AML-193 (cell line): ENCODE data around the gene LGALS7.
A peak's percentile ranks its signal among the peaks of the same experiment; 100 is the strongest.

Experiments used
- DNase-seq, 2 experiments: peaks; one replicate each; lab custom pipeline; 2025; lab: John Stamatoyannopoulos, UW

The LGALS7 gene

DNA sequence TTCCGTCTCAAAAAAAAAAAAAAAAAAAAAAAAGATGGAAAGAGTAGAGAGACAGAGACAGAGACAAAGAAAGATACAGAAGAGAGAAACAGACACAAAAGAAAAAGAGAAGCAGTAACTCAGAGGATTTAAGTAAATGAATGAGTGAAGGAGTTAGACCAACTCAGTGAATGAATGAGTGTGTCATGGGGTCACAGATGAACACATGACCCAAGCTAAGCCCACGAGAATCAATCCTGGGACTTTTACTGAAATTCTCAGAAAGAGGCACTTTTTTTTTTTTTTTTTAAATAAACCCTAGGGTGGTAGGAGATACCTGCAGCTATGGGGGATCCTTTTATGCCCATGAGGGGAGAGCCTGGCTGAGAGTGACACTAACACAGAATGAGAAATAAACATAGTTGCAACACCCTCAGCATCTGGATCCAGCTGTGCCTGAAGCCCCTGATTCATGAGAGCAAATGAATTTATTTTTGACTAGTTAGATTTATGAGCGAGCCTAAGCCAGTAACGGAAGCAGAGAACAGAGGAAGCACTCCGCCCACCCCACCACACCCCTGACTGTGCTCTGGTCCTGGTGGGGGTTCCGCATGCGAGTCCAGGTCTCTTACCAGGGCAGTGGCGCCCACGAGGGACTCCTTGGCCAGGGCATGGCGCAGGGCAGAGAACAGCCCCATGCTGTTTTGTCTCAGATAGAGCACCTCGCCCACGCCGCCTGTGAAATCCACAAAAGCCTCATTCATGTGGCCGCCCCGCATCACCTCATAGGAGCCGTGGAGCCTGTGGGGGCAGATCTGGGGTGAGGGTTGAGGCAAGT lies 33.7 kb downstream of the LGALS7 start:
- DNase-seq: no peak

DNA sequence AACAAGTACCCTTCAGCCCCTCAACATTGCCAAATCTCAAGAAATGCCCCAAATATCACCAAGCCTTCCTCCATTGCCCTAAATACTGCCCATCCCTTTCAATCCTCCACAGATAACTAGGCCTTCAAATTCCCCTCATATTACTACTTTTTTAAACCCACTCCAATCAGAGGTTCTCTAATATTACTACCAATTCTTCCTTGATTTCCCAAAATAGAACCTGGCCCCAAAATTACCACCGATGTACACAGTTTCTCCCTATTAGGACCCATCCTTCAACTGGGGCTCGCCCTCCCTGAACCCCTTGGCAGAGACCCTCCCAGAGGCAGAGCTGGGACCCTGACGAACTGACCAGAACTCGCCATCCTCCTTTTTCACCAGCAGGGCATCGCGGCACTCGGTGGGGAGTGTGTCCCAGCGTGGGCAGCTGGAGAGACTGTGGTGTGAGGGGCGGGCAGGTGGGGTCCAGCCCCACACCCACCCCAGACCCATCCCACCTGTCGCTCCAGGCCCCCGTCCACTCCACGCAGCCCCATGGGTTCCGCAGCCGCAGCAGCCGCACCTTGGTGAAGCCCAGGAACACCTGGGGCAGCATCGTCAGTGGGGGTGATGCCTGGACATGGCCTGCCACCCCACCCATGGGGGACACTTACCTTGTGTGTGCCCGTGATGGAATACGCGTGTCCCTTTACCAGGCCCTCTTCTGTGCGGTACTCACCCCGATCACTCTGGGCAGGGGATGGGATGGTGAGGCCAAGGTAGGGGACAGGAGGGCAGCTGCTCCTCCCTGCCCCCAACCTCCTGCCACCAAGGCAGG lies 35.2 kb downstream of the LGALS7 start:
- no peak for DNase-seq

DNA sequence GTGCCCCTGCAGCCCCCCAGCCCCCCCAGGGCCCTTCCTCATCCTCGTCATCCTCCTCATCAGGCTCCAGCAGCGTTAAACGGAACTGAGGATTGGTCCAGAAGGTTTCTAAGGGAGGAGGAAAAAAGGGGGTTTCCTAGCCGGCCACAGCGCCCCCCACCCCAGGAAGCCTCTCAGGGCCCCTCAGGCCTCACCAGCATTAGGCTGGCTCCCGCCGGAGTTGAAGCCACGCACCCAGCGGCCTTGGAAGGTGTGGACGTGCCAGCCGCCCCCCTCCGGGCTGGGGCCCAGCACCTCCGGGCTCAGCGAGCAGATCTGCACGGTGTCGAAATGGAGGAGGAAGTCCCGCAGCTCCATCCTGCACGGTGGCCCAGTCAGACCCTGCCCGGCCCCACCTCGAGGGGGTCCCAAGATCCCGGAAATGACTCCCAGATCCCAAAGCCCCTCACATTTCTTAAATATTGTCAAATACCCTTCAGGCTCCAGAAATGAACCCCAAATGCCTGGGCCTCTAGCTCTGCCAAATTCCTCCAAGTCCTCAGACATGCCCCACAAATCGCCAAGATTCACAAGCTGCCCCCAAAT lies 35.9 kb downstream of the LGALS7 start:
- DNase-seq: peak in 1 of 2 experiments; percentile 2

DNA sequence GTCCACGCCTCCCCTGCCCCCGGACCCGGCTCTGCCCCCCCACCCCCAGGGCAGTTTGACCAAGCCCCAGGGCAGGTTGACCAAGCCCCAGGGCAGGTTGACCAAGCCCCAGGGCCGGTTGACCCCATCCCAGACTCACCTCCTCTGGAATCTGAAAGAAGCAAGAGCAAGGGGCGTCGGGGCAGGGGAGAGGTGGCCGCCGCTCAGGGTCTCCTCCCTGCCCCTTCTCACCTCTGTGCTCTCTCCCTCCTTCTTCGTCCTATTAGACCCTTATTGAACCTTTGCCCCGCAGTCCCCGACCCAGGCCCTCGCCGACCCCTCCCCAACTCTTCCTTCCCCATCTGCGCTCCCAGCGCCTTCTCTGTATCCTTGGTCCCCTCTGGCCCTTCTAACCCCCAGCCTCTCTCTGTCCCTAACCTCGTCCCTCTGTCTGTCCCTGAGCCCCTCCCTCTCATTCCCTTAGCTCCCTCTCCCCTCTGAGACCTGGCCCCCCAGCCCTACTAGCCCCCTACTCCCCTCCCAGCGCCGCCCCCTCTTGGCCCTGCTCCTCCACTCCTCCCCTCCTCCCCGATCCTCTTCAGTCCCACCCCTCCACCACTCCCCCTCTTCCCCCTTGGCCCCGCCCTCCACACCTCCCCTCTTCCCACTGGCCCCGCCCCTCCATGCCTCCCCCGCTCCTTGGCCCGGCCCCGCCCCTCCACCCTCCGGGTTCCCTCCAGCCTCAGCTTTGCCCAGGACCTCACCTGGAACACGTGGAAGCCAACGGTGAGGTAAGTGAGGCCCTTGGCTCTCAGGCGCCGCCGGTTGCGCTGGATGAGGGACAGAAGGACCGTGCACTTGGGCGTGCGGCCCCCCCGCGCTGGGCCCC lies 36.7 kb downstream of the LGALS7 start:
- DNase-seq: peak in 1 of 2 experiments; percentile 1

DNA sequence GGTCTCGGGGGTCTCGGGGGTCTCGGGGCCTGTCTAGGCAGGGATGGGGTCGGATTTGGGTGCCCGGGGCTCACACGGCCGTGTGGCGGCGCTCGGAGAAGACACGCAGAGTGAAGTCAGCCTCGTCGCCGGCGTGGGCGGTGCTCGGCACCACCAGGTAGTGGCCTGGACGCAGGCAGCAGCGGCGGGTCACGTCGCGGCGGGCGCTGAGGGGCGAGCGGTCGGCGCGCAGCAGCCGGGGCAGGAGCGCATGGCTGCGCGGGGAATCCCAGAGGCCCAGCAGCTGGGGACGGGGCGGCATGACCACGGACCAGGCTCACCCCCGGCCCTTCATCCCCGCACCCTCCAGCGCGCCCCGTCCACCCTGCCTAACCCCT lies 37.3 kb downstream of the LGALS7 start:
- DNase-seq: peak in 1 of 2 experiments; percentile 6

DNA sequence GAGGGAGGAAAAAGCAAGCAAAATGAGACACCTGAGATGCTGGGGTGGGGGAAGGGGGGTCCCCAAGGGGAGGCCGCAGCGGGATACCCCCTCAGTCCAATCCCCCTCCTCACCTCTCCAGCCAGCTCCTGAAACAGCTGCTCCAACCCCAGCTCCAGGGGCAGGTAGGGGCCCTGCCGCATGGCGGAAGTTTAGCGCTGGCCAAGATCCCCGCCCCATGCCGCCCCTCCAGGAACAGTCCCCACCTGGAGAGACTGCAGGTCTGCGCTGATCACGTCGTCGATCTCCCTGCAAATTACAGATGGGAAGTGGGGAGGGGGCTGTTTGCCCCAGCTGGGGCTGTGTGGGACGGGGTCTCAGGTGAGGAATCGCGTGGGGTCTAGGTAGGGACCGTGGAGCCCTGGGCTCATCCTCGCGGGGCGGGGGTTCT lies 38.0 kb downstream of the LGALS7 start:
- no peak for DNase-seq

DNA sequence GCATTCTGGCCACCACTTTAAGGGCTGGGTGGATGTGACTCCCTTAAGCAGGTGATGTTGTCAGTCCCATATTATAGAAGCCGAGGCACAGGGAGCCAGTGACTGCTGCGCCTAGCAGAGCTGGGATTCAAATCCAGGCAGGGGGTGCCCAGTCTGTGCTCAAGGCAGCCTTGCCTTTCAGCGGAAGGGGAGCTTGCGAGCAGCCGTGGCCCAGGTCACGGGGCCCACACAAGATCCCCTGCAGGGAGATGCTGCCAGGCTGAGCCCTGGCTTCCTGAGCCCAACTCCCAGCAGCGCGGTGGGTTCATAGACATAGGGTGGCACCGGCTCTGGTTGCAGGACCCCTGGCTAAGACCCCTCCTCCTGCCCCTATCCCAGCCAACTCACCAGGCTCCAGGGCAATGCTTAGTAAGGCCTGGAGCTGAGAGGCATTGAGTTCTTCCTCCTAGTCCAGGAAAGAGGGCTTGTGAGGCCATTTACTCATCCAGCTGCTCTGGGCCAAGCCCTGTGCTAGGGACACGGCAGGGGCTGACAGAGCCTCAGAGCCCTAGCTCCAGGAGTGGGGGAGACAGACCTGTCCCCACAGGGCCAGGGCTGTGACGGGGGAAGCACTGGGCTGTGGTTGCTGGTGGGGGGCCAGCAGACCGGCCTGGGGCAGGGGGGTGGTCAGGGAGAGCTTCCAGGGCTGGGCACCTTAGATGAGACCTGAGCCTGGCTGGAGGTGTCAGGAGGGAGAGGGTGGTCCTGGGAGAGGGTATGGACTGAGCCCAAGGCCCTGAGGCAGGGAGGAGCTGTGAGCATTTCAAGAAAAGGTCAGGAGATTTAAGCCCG lies 38.7 kb downstream of the LGALS7 start:
- peak; percentile 12 to 62 for DNase-seq

DNA sequence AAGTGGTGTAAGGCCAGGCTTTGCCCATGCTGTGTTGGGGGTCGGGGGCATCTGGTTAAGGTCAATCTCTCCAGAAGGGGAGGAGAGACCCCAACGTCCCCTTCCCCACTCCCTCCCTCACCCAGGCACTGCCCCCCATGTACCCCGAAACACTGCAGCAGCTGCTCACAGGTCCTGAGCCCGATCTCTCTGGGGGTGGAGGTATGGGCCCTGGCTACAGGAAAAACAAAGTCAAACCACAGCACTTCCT lies 39.2 kb downstream of the LGALS7 start:
- DNase-seq: peak; percentile 36 to 56

DNA sequence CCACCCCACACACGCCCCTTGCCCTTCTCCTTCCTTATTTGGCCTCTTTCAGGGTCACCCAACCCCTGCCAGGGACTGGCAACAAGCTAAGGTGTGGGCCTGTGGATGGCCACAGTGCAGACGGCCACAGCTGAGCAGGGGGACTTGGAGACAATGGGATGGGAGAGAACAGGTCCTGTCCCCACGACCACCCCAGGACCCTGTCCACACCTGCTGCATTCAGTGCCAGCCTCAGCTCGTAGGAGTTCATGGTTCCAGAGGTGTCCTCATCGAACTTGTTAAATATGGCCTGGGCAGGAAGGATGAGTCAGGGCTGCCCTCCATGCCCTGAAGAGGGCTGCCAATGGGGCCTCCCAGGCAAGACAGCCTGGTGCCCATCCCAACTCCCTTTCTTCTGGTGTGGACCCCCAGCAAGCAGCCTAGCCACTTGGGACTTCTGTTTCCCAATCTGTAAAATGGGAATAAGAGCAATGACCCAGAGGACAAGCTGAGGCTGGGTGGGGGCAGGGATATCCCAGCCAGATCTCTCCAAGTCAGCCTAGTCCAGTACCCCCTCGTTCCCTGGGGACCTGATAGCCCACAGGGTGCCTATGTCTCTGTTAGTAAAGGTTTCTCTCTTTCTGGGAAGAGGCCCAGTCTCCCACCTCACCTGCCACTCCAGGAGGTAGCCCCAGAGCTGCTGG lies 39.7 kb downstream of the LGALS7 start:
- peak in 1 of 2 experiments; percentile 3 for DNase-seq

DNA sequence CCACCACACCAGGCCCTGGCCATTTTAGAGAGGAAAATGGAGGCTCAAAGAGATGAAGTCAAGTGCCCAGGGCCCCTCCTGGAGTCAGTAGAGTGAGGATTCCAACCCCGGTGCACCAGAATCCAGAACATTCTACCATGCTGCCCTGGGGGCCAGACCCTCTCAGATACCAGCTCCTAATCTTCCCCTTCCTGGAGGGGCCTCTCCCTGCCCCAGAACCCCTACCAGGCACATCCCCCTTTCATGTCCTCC lies 40.1 kb downstream of the LGALS7 start:
- DNase-seq: no peak

DNA sequence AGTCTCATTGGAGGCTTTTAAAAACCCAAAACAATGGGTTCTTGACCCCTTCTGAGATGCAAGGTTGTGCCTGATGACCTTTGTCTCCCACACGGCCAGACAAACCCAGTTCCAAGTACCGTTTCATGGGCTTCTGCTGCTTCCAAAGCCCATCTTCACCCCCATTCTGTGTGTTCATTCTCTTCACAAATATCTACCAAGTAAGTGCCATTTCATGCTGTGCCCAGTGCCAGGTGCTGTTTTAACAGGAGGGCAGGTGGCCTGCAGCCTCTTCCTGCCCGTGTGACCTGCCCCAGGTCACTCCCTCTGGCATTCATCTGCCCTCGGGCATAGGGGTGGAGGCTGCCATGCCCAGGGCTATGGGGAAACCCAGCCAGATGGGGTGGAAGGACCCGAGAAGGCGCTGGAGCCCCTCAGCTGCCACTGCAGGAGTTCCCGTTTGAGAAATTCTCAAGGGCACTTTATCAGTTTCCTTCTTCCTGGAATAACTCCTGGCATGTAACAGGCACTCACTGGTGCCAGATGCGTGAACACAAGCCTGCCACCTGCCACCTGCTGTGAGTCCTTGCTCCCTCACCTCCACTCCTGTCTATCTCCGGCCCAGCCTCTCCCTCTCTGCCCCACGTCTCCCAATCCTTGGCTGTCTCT lies 41.5 kb downstream of the LGALS7 start:
- DNase-seq: no peak

DNA sequence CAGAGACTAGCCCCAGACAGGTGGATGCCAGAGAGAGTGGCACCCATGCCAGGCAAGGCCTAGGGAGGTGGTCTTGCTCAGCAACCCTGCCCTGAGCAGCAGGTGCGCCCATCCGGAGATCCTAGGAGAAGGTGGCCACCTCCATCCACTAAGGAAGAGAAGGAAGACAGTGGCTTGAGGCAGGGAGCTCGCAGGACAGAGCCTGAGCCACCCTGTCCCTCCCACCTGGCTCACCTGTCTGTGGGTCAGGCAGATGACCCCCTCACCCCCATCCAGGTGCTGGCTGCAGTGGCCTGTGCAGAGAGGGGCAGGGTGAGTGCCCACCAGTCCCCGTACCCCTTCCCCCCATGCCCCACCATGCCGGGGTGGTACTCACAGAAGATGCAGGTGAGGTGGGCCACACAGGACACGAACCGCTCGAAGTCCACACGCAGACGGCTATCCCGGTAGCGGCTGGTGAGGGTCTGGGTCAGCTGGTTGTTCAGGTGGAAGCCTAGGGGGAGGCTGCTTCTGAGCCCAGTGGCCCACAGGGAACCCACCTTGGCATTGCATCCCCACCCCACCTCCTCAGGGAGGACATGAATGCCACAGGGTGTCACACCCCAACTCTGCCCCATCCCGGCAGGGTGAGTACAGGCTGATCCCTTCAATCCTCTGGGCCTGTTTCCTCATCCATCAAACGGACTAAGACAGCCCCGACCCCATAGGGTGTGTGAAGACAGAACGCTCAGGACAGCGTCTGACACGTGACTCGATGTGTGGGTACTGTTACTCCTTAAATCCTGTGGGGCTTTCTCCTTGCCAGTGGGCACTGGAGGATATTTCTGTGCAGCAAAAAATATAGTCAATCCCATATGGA lies 42.4 kb downstream of the LGALS7 start:
- DNase-seq: no peak

DNA sequence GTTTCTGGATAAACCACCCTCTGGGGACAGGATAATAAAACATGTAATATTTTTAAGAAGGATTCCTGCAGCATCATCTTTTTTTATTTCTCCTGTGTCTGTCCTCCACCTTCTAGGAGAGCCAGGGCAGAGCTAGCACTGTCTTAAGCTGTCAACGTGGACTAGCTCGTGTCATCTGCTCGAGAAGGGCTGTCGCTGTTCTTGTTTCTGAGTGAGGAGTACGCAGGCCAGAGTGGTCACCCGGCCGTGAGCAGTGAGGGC lies 42.9 kb downstream of the LGALS7 start:
- no peak for DNase-seq

DNA sequence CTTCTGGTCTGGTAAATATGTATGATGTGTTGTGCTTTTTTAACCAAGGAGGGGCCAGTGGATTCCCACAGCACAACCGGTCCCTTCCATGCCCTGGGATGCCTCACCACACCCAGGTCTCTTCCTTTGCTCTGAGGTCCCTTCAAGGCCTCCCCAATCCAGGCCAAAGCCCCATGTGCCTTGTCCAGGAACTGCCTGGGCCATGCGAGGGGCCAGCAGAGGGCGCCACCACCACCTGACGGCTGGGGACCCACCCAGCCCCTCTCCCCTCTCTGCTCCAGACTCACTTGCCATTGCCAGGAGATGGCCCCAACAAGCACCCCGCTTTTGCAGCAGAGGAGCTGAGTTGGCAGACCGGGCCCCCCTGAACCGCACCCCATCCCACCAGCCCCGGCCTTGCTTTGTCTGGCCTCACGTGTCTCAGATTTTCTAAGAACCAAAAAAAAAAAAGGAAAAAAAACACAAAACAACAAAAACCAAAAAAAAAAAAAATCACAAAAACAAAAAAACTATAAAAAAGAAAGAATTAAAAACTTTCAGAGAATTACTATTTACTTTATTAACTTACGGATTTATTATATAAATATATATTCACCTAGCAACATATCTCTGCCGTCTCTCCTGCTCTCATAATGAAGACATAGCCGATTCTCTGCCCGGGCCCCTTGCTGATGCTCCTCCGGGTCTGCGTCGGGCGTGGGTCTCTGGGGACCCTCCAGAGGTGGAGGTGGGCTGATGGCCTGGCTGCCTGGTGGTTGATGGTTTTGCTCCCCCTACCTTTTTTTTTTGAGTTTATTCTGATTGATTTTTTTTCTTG lies 43.5 kb downstream of the LGALS7 start:
- peak; percentile 45 to 47 for DNase-seq

DNA sequence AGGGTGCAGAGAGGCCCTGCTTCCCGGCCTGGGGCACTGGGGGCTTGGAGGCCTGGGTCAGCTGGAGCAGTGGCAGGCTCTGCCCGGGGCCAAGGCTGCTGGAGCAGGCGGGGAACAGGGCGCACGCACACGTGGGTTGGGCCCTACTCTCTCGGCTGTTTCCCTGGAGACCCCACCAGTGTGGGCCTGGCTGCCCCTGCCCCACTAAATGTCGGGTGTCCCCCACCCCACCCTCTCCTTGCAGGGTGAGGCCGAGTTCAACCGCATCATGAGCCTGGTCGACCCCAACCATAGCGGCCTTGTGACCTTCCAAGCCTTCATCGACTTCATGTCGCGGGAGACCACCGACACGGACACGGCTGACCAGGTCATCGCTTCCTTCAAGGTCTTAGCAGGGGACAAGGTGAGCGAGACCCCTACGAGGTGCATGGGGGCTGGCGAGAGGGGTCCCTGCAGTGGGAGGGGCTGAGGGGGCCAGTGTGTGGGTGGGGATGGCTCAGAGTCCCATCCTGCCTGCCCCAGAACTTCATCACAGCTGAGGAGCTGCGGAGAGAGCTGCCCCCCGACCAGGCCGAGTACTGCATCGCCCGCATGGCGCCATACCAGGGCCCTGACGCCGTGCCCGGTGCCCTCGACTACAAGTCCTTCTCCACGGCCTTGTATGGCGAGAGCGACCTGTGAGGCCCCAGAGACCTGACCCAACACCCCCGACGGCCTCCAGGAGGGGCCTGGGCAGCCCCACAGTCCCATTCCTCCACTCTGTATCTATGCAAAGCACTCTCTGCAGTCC lies 44.4 kb downstream of the LGALS7 start:
- DNase-seq: no peak

DNA sequence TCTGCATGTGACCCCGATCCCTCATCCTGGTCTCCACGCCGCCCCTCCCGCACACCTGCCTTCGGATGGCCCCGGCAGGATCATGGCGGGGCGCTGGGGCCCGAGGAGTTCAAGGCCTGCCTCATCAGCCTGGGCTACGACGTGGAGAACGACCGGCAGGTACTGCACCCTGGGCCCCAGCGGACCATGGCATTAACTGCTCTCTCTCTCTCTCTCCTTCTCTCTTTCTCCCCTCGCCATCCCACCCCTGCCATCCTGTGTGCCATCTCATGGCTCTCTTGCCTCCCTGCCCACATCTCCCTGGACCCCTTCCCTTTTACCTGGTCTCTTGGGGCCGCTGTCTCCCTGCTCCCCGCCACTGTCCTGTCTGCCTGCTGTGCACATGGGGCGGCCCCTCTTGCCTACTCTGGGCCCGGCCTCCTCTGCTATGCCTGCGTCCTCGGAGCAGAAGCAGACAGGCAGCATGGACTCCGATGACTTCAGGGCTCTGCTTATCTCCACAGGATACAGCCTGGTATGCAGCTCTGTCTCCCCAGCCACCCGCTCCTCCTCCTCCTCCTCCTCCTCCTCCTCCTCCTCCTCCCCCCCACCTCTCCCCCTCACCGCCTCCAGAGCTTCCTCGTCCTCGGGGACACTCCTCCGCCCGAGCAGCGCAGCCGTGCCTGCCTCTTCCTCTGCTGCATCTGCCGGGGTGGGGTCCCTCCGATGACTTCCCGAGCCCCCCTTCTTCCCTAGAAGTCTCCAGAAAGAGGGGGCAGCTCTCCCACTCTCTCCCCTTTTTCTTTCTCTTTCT lies 45.3 kb downstream of the LGALS7 start:
- no peak for DNase-seq

DNA sequence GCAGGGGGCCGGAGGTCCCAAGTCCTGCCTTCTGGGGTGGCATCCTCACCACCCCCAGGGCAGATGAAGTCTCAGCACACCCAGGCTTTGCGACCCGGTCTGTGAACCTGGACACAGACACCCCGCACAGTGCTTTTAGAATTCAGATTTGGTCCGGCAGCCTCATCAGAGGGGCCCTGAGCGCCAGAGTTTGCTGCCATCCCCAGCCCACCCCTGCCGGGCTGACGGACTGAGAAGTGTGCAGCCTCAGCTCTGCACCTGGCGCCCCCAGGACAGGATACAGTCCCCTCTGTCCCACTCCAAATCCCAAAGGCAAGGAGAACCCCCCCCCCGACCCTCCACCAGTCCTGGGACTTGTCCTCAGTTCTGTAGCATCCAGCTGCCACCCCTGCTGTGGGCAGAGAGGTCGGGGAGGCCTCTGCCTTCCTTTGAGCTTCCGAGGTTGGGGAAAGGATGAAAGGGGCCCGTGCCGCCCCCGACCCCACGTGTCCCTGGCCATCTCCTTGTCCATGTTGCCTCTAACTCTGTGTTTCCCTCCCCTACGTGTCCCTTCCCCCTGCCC lies 45.9 kb downstream of the LGALS7 start:
- DNase-seq: no peak
